ENCODE data around the gene CEACAM16.

DNA sequence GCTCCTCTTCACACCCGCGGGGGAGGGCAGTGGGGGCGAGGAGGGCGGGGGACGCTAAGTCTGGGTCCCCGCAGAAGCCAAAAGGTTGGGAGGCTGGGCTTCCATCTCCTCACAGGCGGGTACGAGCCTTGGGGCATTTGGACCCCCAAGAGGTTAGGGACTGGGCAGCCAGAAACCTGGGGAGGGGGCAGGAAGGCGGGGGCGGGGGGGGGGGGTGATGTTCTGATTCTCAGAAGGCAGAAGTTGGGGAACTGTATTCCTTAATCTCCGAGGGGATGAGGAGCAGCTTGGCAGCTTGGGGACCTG, 54.6 kb downstream of the CEACAM16 start:
- TF ChIP-seq POLR2A (IDR thresholded peaks at IDR 0.05) = no peak
- TF ChIP-seq, protein P1, sequence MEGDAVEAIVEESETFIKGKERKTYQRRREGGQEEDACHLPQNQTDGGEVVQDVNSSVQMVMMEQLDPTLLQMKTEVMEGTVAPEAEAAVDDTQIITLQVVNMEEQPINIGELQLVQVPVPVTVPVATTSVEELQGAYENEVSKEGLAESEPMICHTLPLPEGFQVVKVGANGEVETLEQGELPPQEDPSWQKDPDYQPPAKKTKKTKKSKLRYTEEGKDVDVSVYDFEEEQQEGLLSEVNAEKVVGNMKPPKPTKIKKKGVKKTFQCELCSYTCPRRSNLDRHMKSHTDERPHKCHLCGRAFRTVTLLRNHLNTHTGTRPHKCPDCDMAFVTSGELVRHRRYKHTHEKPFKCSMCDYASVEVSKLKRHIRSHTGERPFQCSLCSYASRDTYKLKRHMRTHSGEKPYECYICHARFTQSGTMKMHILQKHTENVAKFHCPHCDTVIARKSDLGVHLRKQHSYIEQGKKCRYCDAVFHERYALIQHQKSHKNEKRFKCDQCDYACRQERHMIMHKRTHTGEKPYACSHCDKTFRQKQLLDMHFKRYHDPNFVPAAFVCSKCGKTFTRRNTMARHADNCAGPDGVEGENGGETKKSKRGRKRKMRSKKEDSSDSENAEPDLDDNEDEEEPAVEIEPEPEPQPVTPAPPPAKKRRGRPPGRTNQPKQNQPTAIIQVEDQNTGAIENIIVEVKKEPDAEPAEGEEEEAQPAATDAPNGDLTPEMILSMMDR (IDR thresholded peaks at IDR 0.05 in 4 of 5, conservative IDR thresholded peaks at IDR 0.05 in 1 of 5) = no peak
